ENCODE data around the gene BCL6. TPM values are rescaled to one million over a fixed set of nuclear protein-coding genes. Genes with fewer than 3 reads are reported as not detected.

Gene BCL6
- total RNA-seq, 4 donors from 2014 or later, result 223 to 363 (median 292) TPM

GRCh38 chr3:187789872-187790271 lies 44.6 kb upstream of the BCL6 start:
- H3K4me1 ChIP-seq, result no peaks in the 10 kb centered on the region
- no peak for ATAC-seq
- H3K27ac ChIP-seq, result no peak overlapping the region
- no peak overlapping the region for H3K4me3 ChIP-seq
- intact Hi-C loops (cut with DNase I; ENCODE audit: low total_unique reads), result no loop called here
- H3K9me3 ChIP-seq, result no peaks in the 10 kb centered on the region
- no peak for TF ChIP-seq CTCF (IDR thresholded peaks at IDR 0.05 in 4 of 5, conservative IDR thresholded peaks at IDR 0.05 in 1 of 5)
- TF ChIP-seq POLR2A (IDR thresholded peaks at IDR 0.05), result no peak
- DNase-seq, result no peak
- in situ Hi-C loops (cut with MboI; ENCODE audit: low sequenced_read_pairs in 4 of 4), result no loop called here
- H3K27me3 ChIP-seq, result no peaks in the 10 kb centered on the region
- H3K36me3 ChIP-seq, result no peaks in the 10 kb centered on the region

GRCh38 chr3:187788984-187789857 lies 44.0 kb upstream of the BCL6 start:
- intact Hi-C loops (cut with DNase I; ENCODE audit: low total_unique reads) (no loop called here), in situ Hi-C loops (cut with MboI; ENCODE audit: low sequenced_read_pairs in 4 of 4) (no loop called here)
- no peaks in the 10 kb centered on the region for H3K27me3 ChIP-seq
- TF ChIP-seq CTCF (IDR thresholded peaks at IDR 0.05 in 4 of 5, conservative IDR thresholded peaks at IDR 0.05 in 1 of 5) (no peak), POLR2A (IDR thresholded peaks at IDR 0.05) (no peak)
- no peaks in the 10 kb centered on the region for H3K4me1 ChIP-seq
- H3K36me3 ChIP-seq, result no peaks in the 10 kb centered on the region
- no peak for DNase-seq
- H3K27ac ChIP-seq, result no peak overlapping the region
- no peak overlapping the region for H3K4me3 ChIP-seq
- H3K9me3 ChIP-seq, result no peaks in the 10 kb centered on the region
- ATAC-seq, result no peak

- H3K9me3 ChIP-seq, result no peaks in the 10 kb centered on the region
- H3K4me3 ChIP-seq, result no peak overlapping the region
- DNase-seq (no peak), ATAC-seq (peak; percentile 65 to 73)
- intact Hi-C loops (cut with DNase I; ENCODE audit: low total_unique reads) (no loop called here), in situ Hi-C loops (cut with MboI; ENCODE audit: low sequenced_read_pairs in 4 of 4) (no loop called here)
- H3K36me3 ChIP-seq, result no peaks in the 10 kb centered on the region
- no peak overlapping the region for H3K27ac ChIP-seq
- H3K4me1 ChIP-seq, result peaks cover 0 to 4% of the 10 kb centered on the region in 2 donors
- TF ChIP-seq CTCF (IDR thresholded peaks at IDR 0.05 in 4 of 5, conservative IDR thresholded peaks at IDR 0.05 in 1 of 5) (no peak), POLR2A (IDR thresholded peaks at IDR 0.05) (no peak)
- H3K27me3 ChIP-seq, result no peaks in the 10 kb centered on the region
These were observed 37.8 kb upstream of the BCL6 start for GRCh38 chr3:187783098-187783497.

GRCh38 chr3:187782006-187782405 lies 36.7 kb upstream of the BCL6 start:
- intact Hi-C loops (cut with DNase I; ENCODE audit: low total_unique reads) (no loop called here), in situ Hi-C loops (cut with MboI; ENCODE audit: low sequenced_read_pairs in 4 of 4) (no loop called here)
- Histone ChIP-seq H3K27ac (no peak overlapping the region), H3K4me3 (no peak overlapping the region), H3K9me3 (no peaks in the 10 kb centered on the region), H3K27me3 (no peaks in the 10 kb centered on the region), H3K4me1 (peaks cover 0 to 4% of the 10 kb centered on the region in 2 donors), H3K36me3 (no peaks in the 10 kb centered on the region)
- ATAC-seq, result no peak
- TF ChIP-seq CTCF (IDR thresholded peaks at IDR 0.05 in 4 of 5, conservative IDR thresholded peaks at IDR 0.05 in 1 of 5) (no peak), POLR2A (IDR thresholded peaks at IDR 0.05) (no peak)
- DNase-seq, result no peak
